Keratinocyte (primary cell): Measurements from ENCODE around the gene CCL1. TPM values are rescaled to one million over a fixed set of nuclear protein-coding genes. Genes with fewer than 3 reads are reported as not detected.

Experiments
- DNase-seq: peaks from one replicate; pipeline ENCODE4 v3.0.0-alpha.2; 2011; ENCODE audit warnings: low read depth, missing footprints, low spot score
- FAIRE-seq: peaks from 2 replicates; lab custom pipeline; 2011; peaks lifted over from hg19 to GRCh38; lab: Jason Lieb, UNC
- H2AFZ ChIP-seq: 2 replicates; pipeline ENCODE4 v1.6.0; 2012; ENCODE audit warnings: low read length, control low read depth, inconsistent platforms; ENCODE audit not compliant: control insufficient read depth
- H3K27ac ChIP-seq: 2 replicates; pipeline ENCODE4 v1.5.1; 2011; ENCODE audit warnings: low read length; ENCODE audit not compliant: control insufficient read depth, insufficient read depth
- H3K27me3 ChIP-seq: 3 replicates; pipeline ENCODE4 v1.6.0; 2011; ENCODE audit warnings: low read length; ENCODE audit not compliant: control insufficient read depth, insufficient read depth; ENCODE audit errors: extremely low read depth
- H3K36me3 ChIP-seq, 2 experiments: 2 replicates in 1 of 2; 3 replicates in 1 of 2; pipeline ENCODE4 v1.5.1; 2011; ENCODE audit warnings: low read length in 2 of 2, mild to moderate bottlenecking in 1 of 2; ENCODE audit not compliant: control insufficient read depth in 2 of 2, insufficient read depth in 2 of 2; ENCODE audit errors: extremely low read depth in 1 of 2
- H3K4me1 ChIP-seq: 3 replicates; pipeline ENCODE4 v1.5.1; 2011; ENCODE audit warnings: low read length; ENCODE audit not compliant: control insufficient read depth, insufficient read depth; ENCODE audit errors: extremely low read depth
- H3K4me2 ChIP-seq: 3 replicates; pipeline ENCODE4 v1.6.0; 2011; ENCODE audit warnings: low read depth, low read length; ENCODE audit not compliant: control insufficient read depth, insufficient read depth; ENCODE audit errors: extremely low read depth
- H3K4me3 ChIP-seq, 3 experiments: fragments of 200-600 bp in 1 of 3; sonication (generic) in 1 of 3; 2 replicates in 2 of 3; 3 replicates in 1 of 3; pipeline ENCODE4 v1.5.1; 2011 to 2016; ENCODE audit warnings: low read length in 3 of 3, mild to moderate bottlenecking in 3 of 3, control low read depth in 2 of 3, inconsistent platforms in 1 of 3, low read depth in 1 of 3, mixed read lengths in 1 of 3, mixed run types in 1 of 3, moderate library complexity in 1 of 3; ENCODE audit not compliant: control insufficient read depth in 2 of 3, insufficient read depth in 2 of 3; ENCODE audit errors: extremely low read depth in 1 of 3
- H3K79me2 ChIP-seq: 2 replicates; pipeline ENCODE4 v1.6.0; 2012; ENCODE audit warnings: low read length; ENCODE audit not compliant: control insufficient read depth, insufficient read depth
- H3K9ac ChIP-seq: 3 replicates; pipeline ENCODE4 v1.6.0; 2011; ENCODE audit warnings: low read length; ENCODE audit not compliant: control insufficient read depth, insufficient read depth; ENCODE audit errors: extremely low read depth
- H3K9me1 ChIP-seq: 3 replicates; pipeline ENCODE4 v1.6.0; 2011; ENCODE audit warnings: low read length; ENCODE audit not compliant: control insufficient read depth, insufficient read depth; ENCODE audit errors: extremely low read depth
- H3K9me3 ChIP-seq: 2 replicates; pipeline ENCODE4 v1.5.1; 2012; ENCODE audit warnings: low read depth, low read length; ENCODE audit not compliant: control insufficient read depth
- H4K20me1 ChIP-seq: 3 replicates; pipeline ENCODE4 v1.6.0; 2011; ENCODE audit warnings: low read length; ENCODE audit not compliant: control insufficient read depth, insufficient read depth; ENCODE audit errors: extremely low read depth
- EZH2 ChIP-seq: IDR thresholded peaks from one replicate; pipeline ENCODE4 v1.6.1; 2012; ENCODE audit warnings: inconsistent platforms, mild to moderate bottlenecking, low read length, moderate library complexity
- dilution Hi-C: fragments of 300-500 bp; cut with MboI; formaldehyde crosslinking; loops from one replicate; pipeline ENCODE4 v1.7.0; 2020; ENCODE audit warnings: low sequenced_read_pairs; ENCODE audit not compliant: extremely low pct_ligation_motif_present
- polyA plus RNA-seq, 5 experiments: library from polyadenylated mRNA; depleted of rRNA in 3 of 5; stranded (reverse) in 3 of 5; stranded (forward) in 1 of 5; unstranded in 1 of 5; fragments of >200 nt; gene quantifications; 1 replicate in 1 of 5; 2 replicates in 3 of 5; 3 replicates in 1 of 5; pipeline versions ENCODE4 v1.2.1 to v1.2.3, GENCODE V29; 2011 to 2012; ENCODE audit warnings: missing spikeins in 2 of 5, low read depth in 1 of 5, low replicate concordance in 1 of 5
- TF ChIP-seq, protein P1 (sequence below), 3 experiments: IDR thresholded peaks in 1 of 3; conservative IDR thresholded peaks in 1 of 3; optimal IDR thresholded peaks in 1 of 3; 2 replicates in 2 of 3; 3 replicates in 1 of 3; pipeline versions ENCODE3 to v1.5.1; 2011; ENCODE audit warnings: low read length in 3 of 3, mild to moderate bottlenecking in 3 of 3, moderate library complexity in 2 of 3, control low read depth in 1 of 3, inconsistent platforms in 1 of 3; ENCODE audit not compliant: insufficient read depth in 2 of 3; ENCODE audit errors: extremely low read depth in 1 of 3

Gene CCL1
- polyA plus RNA-seq, 1 donor (not counting 4 experiments of a cell fraction or from before 2014, with no cell fraction given) = not detected

DNA sequence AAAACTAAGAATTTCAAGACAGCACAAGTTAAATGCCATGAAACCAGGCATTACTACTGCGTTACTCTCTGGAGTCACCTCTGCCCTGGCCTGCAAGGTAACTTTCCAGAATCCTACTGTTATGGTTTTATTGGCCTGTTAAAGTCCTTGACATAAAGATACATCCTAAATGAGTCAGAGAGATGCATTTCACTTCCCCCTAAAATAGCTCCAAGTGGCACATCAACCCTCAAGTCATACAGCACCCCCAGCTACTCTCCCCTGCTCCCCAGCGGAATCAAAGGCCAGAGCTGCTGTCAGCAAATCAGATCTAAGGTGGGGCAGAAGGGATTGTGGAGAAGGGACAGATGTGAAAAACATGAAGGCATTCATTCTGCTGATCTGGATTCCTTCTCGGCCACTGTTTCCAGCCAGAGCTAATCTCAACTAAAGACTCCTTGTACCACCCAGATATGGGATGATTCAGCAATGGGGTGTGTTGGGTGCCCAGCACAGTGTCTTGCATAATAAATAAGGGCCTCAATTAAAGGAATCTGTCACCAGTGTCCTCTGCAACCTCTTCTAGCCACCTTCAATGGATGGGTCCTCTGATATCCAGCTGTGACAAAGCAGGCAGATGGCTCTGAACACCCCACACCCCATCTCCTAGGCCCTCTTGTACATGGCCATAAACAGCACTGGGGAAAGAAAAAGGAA lies 8.5 kb upstream of the CCL1 start:
- TF ChIP-seq, protein P1, sequence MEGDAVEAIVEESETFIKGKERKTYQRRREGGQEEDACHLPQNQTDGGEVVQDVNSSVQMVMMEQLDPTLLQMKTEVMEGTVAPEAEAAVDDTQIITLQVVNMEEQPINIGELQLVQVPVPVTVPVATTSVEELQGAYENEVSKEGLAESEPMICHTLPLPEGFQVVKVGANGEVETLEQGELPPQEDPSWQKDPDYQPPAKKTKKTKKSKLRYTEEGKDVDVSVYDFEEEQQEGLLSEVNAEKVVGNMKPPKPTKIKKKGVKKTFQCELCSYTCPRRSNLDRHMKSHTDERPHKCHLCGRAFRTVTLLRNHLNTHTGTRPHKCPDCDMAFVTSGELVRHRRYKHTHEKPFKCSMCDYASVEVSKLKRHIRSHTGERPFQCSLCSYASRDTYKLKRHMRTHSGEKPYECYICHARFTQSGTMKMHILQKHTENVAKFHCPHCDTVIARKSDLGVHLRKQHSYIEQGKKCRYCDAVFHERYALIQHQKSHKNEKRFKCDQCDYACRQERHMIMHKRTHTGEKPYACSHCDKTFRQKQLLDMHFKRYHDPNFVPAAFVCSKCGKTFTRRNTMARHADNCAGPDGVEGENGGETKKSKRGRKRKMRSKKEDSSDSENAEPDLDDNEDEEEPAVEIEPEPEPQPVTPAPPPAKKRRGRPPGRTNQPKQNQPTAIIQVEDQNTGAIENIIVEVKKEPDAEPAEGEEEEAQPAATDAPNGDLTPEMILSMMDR (optimal IDR thresholded peaks at IDR 0.05 in 1 of 3, IDR thresholded peaks at IDR 0.05 in 1 of 3, conservative IDR thresholded peaks at IDR 0.05 in 1 of 3; ENCODE audit: extremely low read depth in 1 of 3, insufficient read depth in 2 of 3, low read length in 3 of 3) = no peak
- no peak for TF ChIP-seq EZH2
- FAIRE-seq (no peak), DNase-seq (no peak)
- no peaks in the 10 kb centered on the region for H4K20me1 ChIP-seq
- no peak overlapping the region for H3K4me2 ChIP-seq
- H3K9me1 ChIP-seq = no peaks in the 10 kb centered on the region
- no peaks in the 10 kb centered on the region for H3K36me3 ChIP-seq
- no peak overlapping the region for H3K27ac ChIP-seq
- dilution Hi-C loops = loop anchor here (25.0 kb wide), 1 partner anchor 159 kb away; no protein-coding TSS in a partner anchor
- no peak overlapping the region for H3K9ac ChIP-seq
- H3K4me1 ChIP-seq = peaks cover 6% of the 10 kb centered on the region
- H3K4me3 ChIP-seq = no peak overlapping the region
- no peak overlapping the region for H2AFZ ChIP-seq
- H3K79me2 ChIP-seq = no peaks in the 10 kb centered on the region
- no peaks in the 10 kb centered on the region for H3K9me3 ChIP-seq
- H3K27me3 ChIP-seq = no peaks in the 10 kb centered on the region

DNA sequence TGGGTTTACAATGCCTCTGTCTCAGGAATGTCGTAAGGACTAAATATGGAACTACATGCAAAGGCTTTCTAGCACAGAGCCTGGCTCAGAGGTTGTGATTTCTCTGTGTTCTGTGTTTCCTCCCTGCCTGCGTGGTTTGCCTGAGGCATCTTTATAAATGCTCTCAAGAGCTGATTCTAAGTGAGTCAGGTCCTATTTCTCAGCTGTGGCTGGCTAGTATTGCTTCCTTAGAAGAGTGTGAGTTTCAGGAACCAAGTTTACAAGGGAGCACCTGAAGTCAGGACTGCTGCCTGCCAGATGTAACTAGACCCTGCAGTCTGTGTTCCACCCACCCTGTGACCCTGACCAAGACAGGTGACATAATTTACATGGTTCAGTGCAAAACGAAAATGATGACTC lies 8.0 kb upstream of the CCL1 start:
- TF ChIP-seq EZH2 = no peak
- TF ChIP-seq, protein P1 (optimal IDR thresholded peaks at IDR 0.05 in 1 of 3, IDR thresholded peaks at IDR 0.05 in 1 of 3, conservative IDR thresholded peaks at IDR 0.05 in 1 of 3; ENCODE audit: extremely low read depth in 1 of 3, insufficient read depth in 2 of 3, low read length in 3 of 3) = no peak
- no peak overlapping the region for H2AFZ ChIP-seq
- no peak overlapping the region for H3K9ac ChIP-seq
- no peak overlapping the region for H3K4me2 ChIP-seq
- dilution Hi-C loops = loop anchor here (25.0 kb wide), 1 partner anchor 159 kb away; no protein-coding TSS in a partner anchor
- H3K9me3 ChIP-seq = no peaks in the 10 kb centered on the region
- H3K9me1 ChIP-seq = no peaks in the 10 kb centered on the region
- no peaks in the 10 kb centered on the region for H3K79me2 ChIP-seq
- H3K27ac ChIP-seq = no peak overlapping the region
- no peak overlapping the region for H3K4me3 ChIP-seq
- peak; percentile 17 for DNase-seq
- no peaks in the 10 kb centered on the region for H3K36me3 ChIP-seq
- peaks cover 6% of the 10 kb centered on the region for H3K4me1 ChIP-seq
- H4K20me1 ChIP-seq = no peaks in the 10 kb centered on the region
- peak; percentile 17 for FAIRE-seq
- no peaks in the 10 kb centered on the region for H3K27me3 ChIP-seq
